T-cell (primary cell): Measurements from ENCODE around the gene ZNHIT2. TPM values are rescaled to one million over a fixed set of nuclear protein-coding genes. Genes with fewer than 3 reads are reported as not detected.

Source experiments
- ATAC-seq, 4 experiments: fragments of 200-7000 bp in 3 of 4; fragments of 150-1000 bp in 1 of 4; cut with Tn5 transposase; replicated peaks in 1 of 4; 1 replicate in 3 of 4; 2 replicates in 1 of 4; pipeline ENCODE4 v1.10.0; 2021; ENCODE audit warnings: moderate library complexity in 3 of 4, mild to moderate bottlenecking in 2 of 4, moderate number of reproducible peaks in 1 of 4
- CTCF ChIA-PET, 2 donors: fragments of 300-600 bp; sonication (Branson Sonifier 250); formaldehyde crosslinking; loops; one replicate each; lab custom pipeline; 2022; ENCODE audit warnings: antibody characterized with exemption in 2 of 2; lab: Charles Lee
- POLR2A ChIA-PET, 2 donors: fragments of 300-600 bp; sonication (Branson Sonifier 250); formaldehyde crosslinking; loops; one replicate each; lab custom pipeline; 2022; ENCODE audit warnings: antibody characterized with exemption in 2 of 2; lab: Charles Lee
- DNase-seq, 35 experiments: peaks; one replicate each; pipeline versions ENCODE4 v3.0.0 to v3.0.0-alpha.2; 2013 to 2023
- H3K27ac ChIP-seq: one replicate; pipeline ENCODE4 v1.5.1; 2013; ENCODE audit warnings: low read length
- H3K27me3 ChIP-seq, 2 experiments: replicated peaks in 1 of 2; 1 replicate in 1 of 2; 2 replicates in 1 of 2; pipeline versions ENCODE4 v1.6.1 to v1.7.0; 2013; ENCODE audit warnings: low read length in 1 of 2, mixed read lengths in 1 of 2; ENCODE audit not compliant: control insufficient read depth in 2 of 2, insufficient read depth in 2 of 2; ENCODE audit errors: extremely low read depth in 1 of 2
- H3K36me3 ChIP-seq, 2 donors: 1 replicate in 1 of 2; 2 replicates in 1 of 2; pipeline versions ENCODE4 v1.6.1 to v1.7.0; 2013; ENCODE audit warnings: low read length in 1 of 2; ENCODE audit not compliant: control insufficient read depth in 2 of 2, insufficient read depth in 1 of 2; ENCODE audit errors: extremely low read depth in 1 of 2
- H3K4me1 ChIP-seq, 2 experiments: 1 replicate in 1 of 2; 2 replicates in 1 of 2; pipeline versions ENCODE4 v1.6.1 to v1.7.0; 2013; ENCODE audit warnings: low read length in 2 of 2, mixed read lengths in 1 of 2; ENCODE audit not compliant: insufficient read depth in 2 of 2, control insufficient read depth in 1 of 2; ENCODE audit errors: extremely low read depth in 1 of 2
- H3K4me3 ChIP-seq, 2 donors: 1 replicate in 1 of 2; 2 replicates in 1 of 2; pipeline versions ENCODE4 v1.5.1 to v1.7.0; 2013; ENCODE audit warnings: mild to moderate bottlenecking in 2 of 2, low read length in 1 of 2, moderate library complexity in 1 of 2; ENCODE audit not compliant: control insufficient read depth in 1 of 2; ENCODE audit errors: extremely low read depth in 1 of 2
- H3K9me3 ChIP-seq: 2 replicates; pipeline ENCODE4 v1.7.0; 2013
- H3K27ac Mint-ChIP-seq, 2 donors: one replicate each; pipeline ENCODE4 v1.8.0; 2020 to 2021; ENCODE audit warnings: mild to moderate bottlenecking in 2 of 2, mixed read lengths in 2 of 2
- H3K27me3 Mint-ChIP-seq, 2 donors: one replicate each; pipeline ENCODE4 v1.8.0; 2021 to 2022; ENCODE audit warnings: mixed read lengths in 2 of 2
- H3K36me3 Mint-ChIP-seq: one replicate; pipeline ENCODE4 v1.8.0; 2021; ENCODE audit warnings: mixed read lengths
- H3K4me1 Mint-ChIP-seq, 3 donors: one replicate each; pipeline ENCODE4 v1.8.0; 2020 to 2022; ENCODE audit warnings: mixed read lengths in 3 of 3, mild to moderate bottlenecking in 1 of 3
- H3K4me3 Mint-ChIP-seq, 3 donors: one replicate each; pipeline ENCODE4 v1.8.0; 2020 to 2022; ENCODE audit warnings: mild to moderate bottlenecking in 3 of 3, mixed read lengths in 3 of 3, moderate library complexity in 3 of 3
- H3K9me3 Mint-ChIP-seq, 3 donors: one replicate each; pipeline ENCODE4 v1.8.0; 2020 to 2022; ENCODE audit warnings: mixed read lengths in 3 of 3
- WGBS: methylation state at CpG from one replicate; pipeline ENCODE4 v1.1.5; 2013; ENCODE audit warnings: missing lambda C conversion rate; ENCODE audit not compliant: insufficient coverage; 5-methylcytosine and 5-hydroxymethylcytosine counted together
- total RNA-seq, 35 experiments: library from RNA in 6 of 35; stranded (reverse) in 6 of 35; fragments of 120-200 nt in 1 of 35; gene quantifications; one replicate each; pipeline versions ENCODE4 v1.2.1 to v1.2.4 and lab custom pipeline; 2013 to 2026

Gene ZNHIT2
- total RNA-seq, 5 donors from 2014 or later (not counting 1 experiment from before 2014, with no cell fraction given): 7.0 to 20.4 (median 18.1) TPM

DNA sequence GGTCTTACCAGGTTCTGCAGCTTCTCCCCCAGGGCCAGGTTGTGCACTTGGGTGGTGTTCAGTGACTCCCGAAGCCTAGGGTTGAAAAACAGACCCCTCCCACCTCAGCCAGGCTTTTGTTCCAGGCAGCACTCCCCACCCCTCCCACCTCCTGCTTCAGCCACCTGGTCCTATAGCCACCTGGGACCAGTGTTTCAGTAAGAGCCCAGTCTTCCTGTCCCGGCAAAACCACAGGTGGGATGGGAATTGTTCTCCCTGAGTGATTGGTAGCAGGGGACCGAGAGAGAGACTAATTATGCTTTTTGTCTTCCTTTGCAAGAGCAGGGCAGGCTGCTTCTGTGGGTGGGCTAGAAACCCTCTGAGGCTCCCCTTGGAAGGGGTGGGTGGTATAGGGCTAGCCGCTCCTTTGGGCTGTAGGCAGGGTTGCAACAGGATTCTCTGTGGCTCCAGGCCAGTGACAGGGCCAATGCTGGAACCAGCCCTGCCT is 50.7 kb downstream of the ZNHIT2 start:
- Histone ChIP-seq H3K27ac (no peak overlapping the region), H3K36me3 (no peaks in the 10 kb centered on the region), H3K9me3 (no peaks in the 10 kb centered on the region), H3K4me3 (no peak overlapping the region), H3K4me1 (no peaks in the 10 kb centered on the region), H3K27me3 (peaks cover 0 to 13% of the 10 kb centered on the region in 2 experiments)
- no peaks in the 10 kb centered on the region for H3K27me3 Mint-ChIP-seq
- H3K27ac Mint-ChIP-seq: no peak overlapping the region
- DNase-seq (no peak), ATAC-seq (no peak)
- H3K4me3 Mint-ChIP-seq: no peak overlapping the region
- 92% methylated on average over 4 of the region's 4 CpGs for WGBS
- POLR2A ChIA-PET: no interaction called here
- H3K4me1 Mint-ChIP-seq: no peaks in the 10 kb centered on the region
- no peaks in the 10 kb centered on the region for H3K36me3 Mint-ChIP-seq
- CTCF ChIA-PET: no interaction called here
- H3K9me3 Mint-ChIP-seq: no peaks in the 10 kb centered on the region

Other genes starting within 250 kb of the ZNHIT2 start
- gene EHD1, start 239.1 kb downstream of the ZNHIT2 start, total RNA-seq: 100 to 1,000 TPM; 126 to 286 (median 269) TPM
- 100 to 1,000 TPM in 1 of 5 donors, 10 to 100 TPM in 4; 50.9 to 165 (median 55.4) TPM for gene ATG2A, start 200.5 kb downstream of the ZNHIT2 start, total RNA-seq
- 10 to 100 TPM; 15.3 to 25.4 (median 17.2) TPM for gene PPP2R5B, start 193.0 kb downstream of the ZNHIT2 start, total RNA-seq
- gene GPHA2, start 181.8 kb downstream of the ZNHIT2 start, total RNA-seq: under 1 TPM in 1 of 5 donors, not detected in 4; 0.90 TPM
- 1 to 10 TPM in 1 of 5 donors, under 1 TPM in 3, not detected in 1; 0.44 to 1.8 (median 0.82) TPM for gene MAJIN, start 145.6 kb downstream of the ZNHIT2 start, total RNA-seq
- gene BATF2, start 120.7 kb downstream of the ZNHIT2 start, total RNA-seq: under 1 TPM in 2 of 5 donors, not detected in 3; 0.09 to 0.26 TPM
- gene ARL2, start 103.5 kb downstream of the ZNHIT2 start, total RNA-seq: 10 to 100 TPM; 19.7 to 44.3 (median 39.5) TPM
- 10 to 100 TPM; 19.6 to 28.6 (median 25.4) TPM for gene SNX15, start 90.3 kb downstream of the ZNHIT2 start, total RNA-seq
- gene SAC3D1, start 76.5 kb downstream of the ZNHIT2 start, total RNA-seq: 10 to 100 TPM in 3 of 5 donors, 1 to 10 TPM in 2; 3.1 to 16.9 (median 14.5) TPM
- gene NAALADL1, start 59.1 kb downstream of the ZNHIT2 start, total RNA-seq: 10 to 100 TPM; 10.2 to 30.1 (median 26.1) TPM
- 1 to 10 TPM; 1.2 to 4.2 (median 1.7) TPM for gene CDCA5, start 33.7 kb downstream of the ZNHIT2 start, total RNA-seq
- gene ZFPL1, start 33.5 kb downstream of the ZNHIT2 start, total RNA-seq: 10 to 100 TPM; 36.5 to 51.8 (median 43.7) TPM
- 100 to 1,000 TPM; 210 to 303 (median 263) TPM for gene VPS51, start 21.5 kb downstream of the ZNHIT2 start, total RNA-seq
- gene TM7SF2, start 5.8 kb downstream of the ZNHIT2 start, total RNA-seq: 10 to 100 TPM; 23.7 to 34.2 (median 28.6) TPM
- 1,000 to 10,000 TPM; 1,477 to 1,924 (median 1,724) TPM for gene FAU, start 4.4 kb upstream of the ZNHIT2 start, total RNA-seq
- 10 to 100 TPM; 48.3 to 58.8 (median 55.1) TPM for gene MRPL49, start 4.6 kb upstream of the ZNHIT2 start, total RNA-seq
- gene SYVN1, start 16.8 kb upstream of the ZNHIT2 start, total RNA-seq: 10 to 100 TPM; 63.8 to 77.7 (median 68.8) TPM
- gene SPDYC, start 52.5 kb upstream of the ZNHIT2 start, total RNA-seq: not detected
- gene CAPN1, start 64.2 kb upstream of the ZNHIT2 start, total RNA-seq: 100 to 1,000 TPM in 4 of 5 donors, 10 to 100 TPM in 1; 98.4 to 171 (median 143) TPM
- gene POLA2, start 144.3 kb upstream of the ZNHIT2 start, total RNA-seq: 10 to 100 TPM; 15.1 to 24.2 (median 20.4) TPM
- gene CDC42EP2, start 197.2 kb upstream of the ZNHIT2 start, total RNA-seq: 1 to 10 TPM in 2 of 5 donors, under 1 TPM in 3; 0.69 to 2.4 (median 0.79) TPM
- gene DPF2, start 216.2 kb upstream of the ZNHIT2 start, total RNA-seq: 10 to 100 TPM; 57.9 to 95.4 (median 91.7) TPM
- 1 to 10 TPM in 2 of 5 donors, under 1 TPM in 3; 0.48 to 1.3 (median 0.92) TPM for gene TIGD3, start 237.1 kb upstream of the ZNHIT2 start, total RNA-seq